ENCODE results near the gene PRR33. TPM values are rescaled to one million over a fixed set of nuclear protein-coding genes. Genes with fewer than 3 reads are reported as not detected.

PRR33 gene
- total RNA-seq, 1 experiment from 2014 or later = not detected

- RAD21 ChIA-PET (ENCODE audit: low non-redundant PET in 1 of 2, low total read pairs in 2 of 2, uncharacterized antibody in 2 of 2, unreplicated experiment in 2 of 2) = interaction anchor here in 1 of 2 experiments (2.1 kb wide), 1 partner anchor 271 kb away, joined by 15 read pairs; no protein-coding TSS in a partner anchor
- H3K4me3 ChIP-seq (replicated peaks in 1 of 2; ENCODE audit: low read depth in 1 of 2, low read length in 2 of 2) = no peak overlapping the region
- H3K9me2 ChIP-seq (ENCODE audit: insufficient read depth) = no peaks in the 10 kb centered on the region
- H2AFZ ChIP-seq (ENCODE audit: low read depth, low read length, poor library complexity, severe bottlenecking) = no peak overlapping the region
- H3K36me3 ChIP-seq (ENCODE audit: control insufficient read depth in 1 of 2, insufficient read depth in 2 of 2, low read length in 2 of 2) = no peaks in the 10 kb centered on the region
- H3K9me3 ChIP-seq (ENCODE audit: control insufficient read depth in 1 of 2, insufficient read depth in 1 of 2, low read depth in 1 of 2, low read length in 2 of 2) = no peaks in the 10 kb centered on the region
- TF ChIP-seq JUND (IDR thresholded peaks at IDR 0.05) (no peak), CEBPB (IDR thresholded peaks at IDR 0.05; ENCODE audit: low read depth) (no peak), ZBTB33 (IDR thresholded peaks at IDR 0.05; ENCODE audit: extremely low read depth, insufficient replicate concordance, low read length) (no peak), MAX (IDR thresholded peaks at IDR 0.05) (no peak), SIN3A (IDR thresholded peaks at IDR 0.05; ENCODE audit: low read depth) (no peak), CBX3 (IDR thresholded peaks at IDR 0.05; ENCODE audit: low read depth) (no peak), EZH2 (IDR thresholded peaks at IDR 0.05) (no peak), ZNF274 (IDR thresholded peaks at IDR 0.05; ENCODE audit: low read depth, low read length) (no peak)
- peaks cover 0 to 4% of the 10 kb centered on the region in 2 experiments; a peak in 1 of 4 replicates for H3K4me1 ChIP-seq (ENCODE audit: control insufficient read depth in 1 of 2, insufficient read depth in 2 of 2, low read length in 2 of 2)
- H3K79me2 ChIP-seq (ENCODE audit: insufficient read depth, low read length) = no peaks in the 10 kb centered on the region
- H3K27ac ChIP-seq (ENCODE audit: low read depth, low read length) = no peak overlapping the region
- POLR2A ChIA-PET = no interaction called here
- no TSS peak for BruUV-seq (replicated peaks)
- DNase-seq (ENCODE audit: low read depth, low spot score) (no peak), ATAC-seq (no peak)
- H3K27me3 ChIP-seq (ENCODE audit: insufficient read depth, low read length) = 0 out of 2 replicates have a peak, but pooled peaks cover 4% of the 10 kb centered on the region
- CTCF ChIA-PET = interaction anchor here (2.5 kb wide), 1 partner anchor 270 kb away, joined by 60 read pairs; no protein-coding TSS in a partner anchor
- H3K9ac ChIP-seq (ENCODE audit: low read length) = no peak overlapping the region
- intact Hi-C loops (cut with micrococcal nuclease) = loop anchor here (5.0 kb wide), 2 partner anchors 36 to 229 kb away; partner anchors contain the start of gene TNNT3
- no peaks in the 10 kb centered on the region for H4K20me1 ChIP-seq (ENCODE audit: insufficient read depth)
- no peak overlapping the region for H3K4me2 ChIP-seq (ENCODE audit: low read length)
Measured at GRCh38 chr11:1880746-1881441, 10.8 kb downstream of the PRR33 start.
